Glutamatergic neuron (in vitro differentiated cells): ENCODE data around the gene CNIH4. TPM values are rescaled to one million over a fixed set of nuclear protein-coding genes. Genes with fewer than 3 reads are reported as not detected.

Source experiments
- DNase-seq: peaks from one replicate; pipeline ENCODE4 v3.0.0; 2022
- H3K27ac Mint-ChIP-seq: one replicate; pipeline ENCODE4 v1.8.0; 2020; ENCODE audit warnings: mild to moderate bottlenecking, mixed read lengths, inconsistent platforms; ENCODE audit not compliant: unreplicated experiment
- H3K27me3 Mint-ChIP-seq: one replicate; pipeline ENCODE4 v1.8.0; 2020; ENCODE audit warnings: mild to moderate bottlenecking, moderate library complexity, mixed read lengths, inconsistent platforms; ENCODE audit not compliant: unreplicated experiment
- H3K36me3 Mint-ChIP-seq: one replicate; pipeline ENCODE4 v1.8.0; 2020; ENCODE audit warnings: mild to moderate bottlenecking, mixed read lengths, inconsistent platforms; ENCODE audit not compliant: unreplicated experiment
- H3K4me1 Mint-ChIP-seq: one replicate; pipeline ENCODE4 v1.8.0; 2020; ENCODE audit warnings: mild to moderate bottlenecking, low read depth, mixed read lengths, inconsistent platforms; ENCODE audit not compliant: unreplicated experiment
- H3K4me3 Mint-ChIP-seq: one replicate; pipeline ENCODE4 v1.8.0; 2020; ENCODE audit warnings: mild to moderate bottlenecking, mixed read lengths, inconsistent platforms; ENCODE audit not compliant: unreplicated experiment
- H3K9me3 Mint-ChIP-seq: one replicate; pipeline ENCODE4 v1.8.0; 2020; ENCODE audit warnings: mild to moderate bottlenecking, moderate library complexity, mixed read lengths, inconsistent platforms; ENCODE audit not compliant: unreplicated experiment
- total RNA-seq: library from RNA; stranded (reverse); fragmentation: NEBNext Ultra II Directional; extraction: Animal tissue kit (Norgen Biotek cat#: 25700); gene quantifications from one replicate; pipeline ENCODE4 v1.2.1, GENCODE V29; 2021; ENCODE audit not compliant: unreplicated experiment
- TF ChIP-seq, protein P1 (sequence below): fragments of 200-600 bp; sonication (generic); IDR thresholded peaks from one replicate; pipeline ENCODE4 v1.5.0; 2021; ENCODE audit not compliant: partially characterized antibody, unreplicated experiment

CNIH4 gene
- total RNA-seq, 1 donor from 2014 or later, result 85.5 TPM

DNA sequence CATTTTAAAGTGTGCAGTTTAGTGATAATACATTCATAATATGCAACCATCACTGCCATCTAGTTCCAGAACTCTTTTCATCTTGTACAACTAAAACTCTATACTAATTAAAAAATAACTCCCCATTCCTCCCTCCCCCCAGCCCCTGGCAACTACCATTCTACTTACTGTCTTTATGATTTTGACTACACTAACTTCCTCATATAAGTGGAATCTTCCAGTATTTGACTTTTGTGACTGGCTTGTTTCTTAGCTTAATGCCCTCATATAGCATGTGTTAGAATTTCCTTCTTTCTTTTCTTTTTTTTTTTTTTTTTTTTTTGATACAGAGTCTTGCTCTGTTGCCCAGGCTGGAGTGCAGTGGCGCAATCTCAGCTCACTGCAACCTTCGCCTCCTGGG lies 25.4 kb upstream of the CNIH4 start:
- H3K36me3 Mint-ChIP-seq, result no peaks in the 10 kb centered on the region
- H3K4me1 Mint-ChIP-seq, result peaks cover 14% of the 10 kb centered on the region
- H3K27ac Mint-ChIP-seq, result no peak overlapping the region
- peak overlapping the region; percentile 98 for H3K4me3 Mint-ChIP-seq
- no peak for DNase-seq
- peaks cover 2% of the 10 kb centered on the region for H3K9me3 Mint-ChIP-seq
- TF ChIP-seq, protein P1, sequence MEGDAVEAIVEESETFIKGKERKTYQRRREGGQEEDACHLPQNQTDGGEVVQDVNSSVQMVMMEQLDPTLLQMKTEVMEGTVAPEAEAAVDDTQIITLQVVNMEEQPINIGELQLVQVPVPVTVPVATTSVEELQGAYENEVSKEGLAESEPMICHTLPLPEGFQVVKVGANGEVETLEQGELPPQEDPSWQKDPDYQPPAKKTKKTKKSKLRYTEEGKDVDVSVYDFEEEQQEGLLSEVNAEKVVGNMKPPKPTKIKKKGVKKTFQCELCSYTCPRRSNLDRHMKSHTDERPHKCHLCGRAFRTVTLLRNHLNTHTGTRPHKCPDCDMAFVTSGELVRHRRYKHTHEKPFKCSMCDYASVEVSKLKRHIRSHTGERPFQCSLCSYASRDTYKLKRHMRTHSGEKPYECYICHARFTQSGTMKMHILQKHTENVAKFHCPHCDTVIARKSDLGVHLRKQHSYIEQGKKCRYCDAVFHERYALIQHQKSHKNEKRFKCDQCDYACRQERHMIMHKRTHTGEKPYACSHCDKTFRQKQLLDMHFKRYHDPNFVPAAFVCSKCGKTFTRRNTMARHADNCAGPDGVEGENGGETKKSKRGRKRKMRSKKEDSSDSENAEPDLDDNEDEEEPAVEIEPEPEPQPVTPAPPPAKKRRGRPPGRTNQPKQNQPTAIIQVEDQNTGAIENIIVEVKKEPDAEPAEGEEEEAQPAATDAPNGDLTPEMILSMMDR, result no peak
- H3K27me3 Mint-ChIP-seq, result peaks cover 6% of the 10 kb centered on the region

DNA sequence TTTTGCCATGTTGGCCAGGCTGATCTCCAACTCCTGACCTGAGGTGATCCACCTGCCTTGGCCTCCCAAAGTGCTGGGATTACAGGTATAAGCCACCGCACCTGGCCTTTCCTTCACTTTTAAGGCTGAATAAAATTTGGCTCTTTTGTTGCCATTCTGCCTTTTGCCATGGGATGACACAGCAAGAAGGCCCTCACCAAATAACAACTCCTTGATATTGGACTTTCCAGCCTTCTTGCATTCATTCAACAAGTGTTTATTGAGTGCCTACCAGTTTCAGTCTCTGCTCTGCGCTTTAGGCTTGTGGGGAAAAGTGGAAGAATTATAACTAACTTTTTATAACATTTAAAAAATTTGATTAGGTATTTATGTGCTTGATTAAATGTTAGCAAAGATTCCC lies 24.9 kb upstream of the CNIH4 start:
- DNase-seq, result no peak
- H3K4me3 Mint-ChIP-seq, result no peak overlapping the region
- peaks cover 2% of the 10 kb centered on the region for H3K9me3 Mint-ChIP-seq
- no peaks in the 10 kb centered on the region for H3K36me3 Mint-ChIP-seq
- H3K27me3 Mint-ChIP-seq, result peaks cover 6% of the 10 kb centered on the region
- H3K4me1 Mint-ChIP-seq, result peaks cover 14% of the 10 kb centered on the region
- no peak overlapping the region for H3K27ac Mint-ChIP-seq
- TF ChIP-seq, protein P1, result no peak

DNA sequence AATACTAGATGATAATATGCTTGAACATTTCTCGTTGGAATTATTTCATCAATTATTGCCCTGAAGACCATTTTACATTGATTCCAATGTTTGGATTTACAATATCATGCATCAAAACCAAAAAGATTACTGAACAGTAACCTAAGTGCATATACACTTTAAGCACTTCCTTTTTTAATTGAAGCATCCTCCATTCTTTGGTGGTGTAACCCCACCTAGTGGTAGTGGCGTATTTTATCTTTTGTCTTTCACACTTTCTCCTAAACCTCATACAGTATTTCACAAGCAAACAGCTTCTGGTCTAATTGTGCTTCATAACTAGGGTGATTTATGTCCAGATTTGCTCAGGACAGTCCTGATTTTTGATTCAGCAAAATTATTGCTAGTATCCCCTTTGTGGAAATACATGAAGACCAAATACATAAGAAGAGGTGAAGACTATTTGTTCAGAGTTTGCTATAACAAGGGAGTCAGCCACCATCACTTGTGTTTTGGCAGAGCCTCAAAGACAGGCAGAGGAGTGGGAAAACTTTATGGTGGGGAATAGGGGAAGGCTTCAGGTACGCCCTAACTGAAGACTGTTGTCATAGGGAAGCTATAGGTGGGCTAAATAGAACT lies 23.3 kb upstream of the CNIH4 start:
- no peak for DNase-seq
- H3K9me3 Mint-ChIP-seq, result peaks cover 2% of the 10 kb centered on the region
- peaks cover 6% of the 10 kb centered on the region for H3K27me3 Mint-ChIP-seq
- TF ChIP-seq, protein P1, result peak; percentile 63
- H3K4me1 Mint-ChIP-seq, result peaks cover 9% of the 10 kb centered on the region
- no peak overlapping the region for H3K27ac Mint-ChIP-seq
- H3K36me3 Mint-ChIP-seq, result no peaks in the 10 kb centered on the region
- H3K4me3 Mint-ChIP-seq, result no peak overlapping the region

DNA sequence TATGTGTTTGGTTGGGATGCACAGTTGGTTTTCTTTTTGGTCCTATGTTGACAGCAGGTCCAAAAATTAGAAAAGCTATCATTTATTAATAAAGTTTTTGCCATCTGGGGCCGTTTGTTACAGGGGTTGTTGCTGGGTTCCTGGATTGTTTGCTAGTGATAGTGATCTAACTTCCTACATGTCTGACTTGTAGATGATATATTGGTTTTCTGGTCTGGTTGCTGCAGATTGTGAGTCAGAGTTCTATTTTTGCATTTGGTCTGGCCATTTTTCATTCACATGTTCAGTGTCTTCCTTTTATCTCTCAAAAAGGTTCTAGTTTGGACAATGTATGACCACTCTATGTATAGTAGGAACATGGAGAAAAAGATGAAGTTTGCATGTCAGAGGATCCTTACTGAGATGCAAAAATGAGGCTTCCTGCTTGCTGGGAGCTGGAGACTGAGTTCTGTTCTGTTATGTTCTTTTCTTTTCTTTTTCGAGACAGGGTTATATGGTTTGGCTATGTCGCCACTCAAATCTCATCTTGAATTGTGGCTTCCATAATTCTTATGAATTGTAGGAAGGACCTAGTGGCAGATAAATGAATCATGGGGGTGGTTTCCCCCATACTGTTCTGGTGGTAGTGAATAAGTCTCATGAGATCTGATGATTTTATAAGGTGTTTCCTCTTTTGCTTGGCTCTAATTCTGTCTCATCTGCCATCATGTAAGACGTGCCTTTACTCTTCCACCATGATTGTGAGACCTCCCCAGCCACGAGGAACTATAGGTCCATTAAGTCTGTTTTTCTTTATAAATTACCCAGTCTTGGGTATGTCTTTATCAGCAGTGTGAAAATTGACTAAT lies 22.5 kb upstream of the CNIH4 start:
- Mint-ChIP-seq H3K9me3 (peaks cover 3% of the 10 kb centered on the region), H3K27ac (no peak overlapping the region), H3K36me3 (no peaks in the 10 kb centered on the region), H3K27me3 (peaks cover 5% of the 10 kb centered on the region), H3K4me3 (no peak overlapping the region), H3K4me1 (peaks cover 7% of the 10 kb centered on the region)
- DNase-seq, result no peak
- TF ChIP-seq, protein P1, result no peak
